Smooth muscle cell of the brain vasculature (primary cell): Measurements from ENCODE around the gene SPACA1.

Experiments used
- DNase-seq: peaks from one replicate; pipeline ENCODE4 v3.0.0-alpha.2; 2012; ENCODE audit warnings: low read depth, low spot score

The SPACA1 gene

DNA sequence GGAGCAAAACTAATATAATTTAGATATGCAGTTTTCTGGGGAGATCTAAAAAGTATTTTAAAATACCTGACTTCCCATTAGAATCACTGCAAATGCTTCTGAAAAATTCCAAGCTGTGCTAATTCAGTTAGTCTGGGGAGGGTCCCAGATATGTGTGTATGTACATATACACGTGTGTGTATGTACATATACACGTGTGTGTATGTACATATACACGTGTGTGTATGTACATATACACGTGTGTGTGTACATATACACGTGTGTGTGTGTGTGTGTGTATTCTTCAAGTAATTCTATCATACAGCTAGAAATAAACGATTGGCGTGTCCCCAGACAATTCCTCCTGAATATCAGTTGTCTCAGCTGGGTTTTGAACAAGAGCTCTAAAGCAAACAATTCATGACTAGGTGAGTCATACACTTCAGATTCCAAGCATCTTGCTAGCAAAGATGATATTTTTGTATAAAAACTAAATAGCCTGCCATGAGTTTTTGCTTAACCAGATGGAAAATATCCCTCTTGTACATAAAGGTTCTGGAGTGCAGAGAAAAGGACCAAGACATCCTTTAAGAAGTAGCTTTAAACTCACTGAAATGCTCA, 58.2 kb downstream of the SPACA1 start:
- no peak for DNase-seq

DNA sequence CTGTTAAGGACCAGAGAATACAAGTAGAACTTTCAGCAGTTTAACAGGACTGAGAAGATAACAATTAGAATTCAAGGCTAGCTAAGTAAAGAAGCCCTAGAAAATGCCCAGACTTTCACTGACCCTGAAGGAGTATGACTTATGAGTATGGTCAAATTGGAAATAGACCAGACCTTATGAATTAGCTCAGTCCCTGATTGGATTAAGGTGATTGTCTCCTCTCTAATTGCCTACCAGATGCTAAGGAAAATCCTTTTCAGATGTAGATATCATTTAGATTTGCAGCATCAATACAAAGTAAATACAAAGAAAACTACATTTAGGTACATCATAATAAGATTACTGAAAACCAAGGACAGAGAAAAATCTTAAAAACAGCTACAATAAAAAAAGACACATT, 59.6 kb downstream of the SPACA1 start:
- DNase-seq, result no peak

DNA sequence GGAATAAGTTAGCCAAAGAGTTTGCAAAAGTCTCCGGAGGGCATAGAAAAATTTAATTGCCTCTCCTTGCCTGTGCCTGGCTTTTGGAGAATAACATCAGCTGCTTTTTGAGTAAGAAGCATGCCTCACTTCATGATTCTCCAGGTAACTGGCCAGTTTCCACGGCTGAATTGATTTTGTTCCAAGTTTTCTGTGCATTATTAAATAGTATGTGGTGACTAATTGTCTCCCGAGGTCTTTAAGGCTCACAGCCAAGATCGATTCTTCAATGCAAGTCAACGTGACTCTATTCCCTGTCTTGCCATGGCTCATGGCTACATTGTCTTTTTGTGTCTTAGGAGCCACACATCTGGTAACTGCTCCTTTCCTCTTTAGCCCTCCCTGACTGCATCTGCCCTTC, 64.3 kb downstream of the SPACA1 start:
- DNase-seq, result no peak

DNA sequence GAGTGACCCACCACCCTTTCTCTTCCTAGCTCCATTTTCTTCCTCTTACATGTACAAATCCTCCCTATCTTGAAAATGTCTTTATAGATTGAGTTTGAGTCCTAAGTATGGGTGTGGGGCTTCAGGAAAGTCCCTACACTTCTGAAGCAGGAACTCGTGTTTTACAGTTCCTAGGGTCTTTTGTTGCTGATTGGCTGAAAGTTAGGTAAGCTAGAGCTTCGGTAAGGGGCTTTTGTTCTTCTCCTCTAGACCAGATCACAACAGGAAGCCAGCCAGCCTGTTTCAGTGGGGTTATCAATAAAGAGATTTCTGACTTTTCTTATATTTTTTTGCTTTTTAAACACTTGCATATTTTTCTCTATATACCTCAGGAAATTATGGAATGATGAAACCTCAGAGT, 67.2 kb downstream of the SPACA1 start:
- no peak for DNase-seq

DNA sequence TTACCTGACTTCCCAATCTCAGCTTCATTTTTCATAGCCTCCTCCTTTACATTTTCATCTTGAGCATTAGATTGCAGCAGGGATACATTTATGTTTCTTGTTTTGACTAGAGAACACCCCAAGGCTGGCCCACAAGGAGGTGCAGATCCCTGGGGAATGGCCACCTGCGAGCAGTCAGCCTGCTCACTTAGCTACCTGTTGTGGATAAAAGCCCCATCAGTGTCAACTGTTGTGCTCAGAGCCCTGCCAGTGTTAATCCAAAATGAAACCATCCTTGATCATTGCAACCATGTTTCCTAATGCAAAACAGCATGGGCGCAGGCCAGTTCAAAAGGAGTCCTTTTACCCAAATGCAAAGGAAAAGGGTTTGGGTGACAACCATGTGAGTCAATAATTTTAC, 67.7 kb downstream of the SPACA1 start:
- DNase-seq, result no peak

DNA sequence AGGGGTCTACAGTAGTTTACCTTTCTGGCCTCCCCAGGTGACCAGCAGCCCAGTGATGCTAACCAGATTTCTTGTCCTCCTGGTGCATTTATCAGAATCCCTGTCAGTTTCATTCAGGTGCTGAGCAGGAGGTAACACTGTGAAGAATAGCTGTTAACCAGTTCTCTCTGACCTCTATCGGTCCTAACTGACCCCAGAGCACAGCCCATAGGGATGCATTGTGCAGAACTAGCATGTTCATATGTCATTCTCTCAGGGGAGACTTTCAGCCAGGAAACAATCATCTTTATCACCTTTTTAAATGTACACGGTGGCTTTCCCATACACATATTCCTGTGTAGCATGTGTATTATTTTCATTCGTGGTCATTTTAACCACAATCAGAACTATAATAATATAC, 68.6 kb downstream of the SPACA1 start:
- no peak for DNase-seq
